Stimulated activated CD8-positive, alpha-beta memory T cell treated with anti-CD3 and anti-CD28 coated beads, Interleukin-15, amount 100 ng/mL, for 48 hours (primary cell): ENCODE results near the gene IL1A.
A peak's percentile ranks its signal among the peaks of the same experiment; 100 is the strongest.

Source experiments
- DNase-seq, 2 donors: peaks; one replicate each; pipeline ENCODE4 v3.0.0-alpha.2; 2020; ENCODE audit warnings: low read depth in 2 of 2

IL1A gene

GRCh38 chr2:112726487-112727190, 57.7 kb downstream of the IL1A start:
- DNase-seq: peak; percentile 77 to 80

- DNase-seq: no peak
These were observed 58.5 kb downstream of the IL1A start for GRCh38 chr2:112725545-112726457.

- no peak for DNase-seq
These were observed 59.4 kb downstream of the IL1A start for GRCh38 chr2:112724591-112725525.

GRCh38 chr2:112723995-112724394, 60.3 kb downstream of the IL1A start:
- no peak for DNase-seq
